ENCODE measurements around the gene LRRC4C. TPM values are rescaled to one million over a fixed set of nuclear protein-coding genes. Genes with fewer than 3 reads are reported as not detected.

LRRC4C gene
- total RNA-seq, 2 donors from 2014 or later = 1.3 TPM; not detected in 1

DNA sequence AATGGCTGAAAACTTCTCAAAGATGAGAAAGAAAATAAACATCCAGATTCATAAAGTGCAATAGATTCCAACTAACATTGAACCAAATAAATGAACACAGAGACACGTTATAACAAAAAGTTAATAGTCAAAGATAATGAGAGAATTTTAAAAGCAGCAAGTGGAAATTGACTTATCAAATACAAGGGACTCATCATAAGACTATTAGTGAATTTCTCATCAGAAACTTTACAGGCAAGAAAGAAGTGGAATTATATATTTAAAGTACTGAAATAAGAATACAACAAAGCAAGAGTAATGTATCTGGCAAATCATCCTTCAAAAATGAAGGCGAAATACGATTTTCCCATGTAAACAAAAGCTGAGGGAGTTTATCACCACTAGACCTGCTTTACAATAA lies 852.7 kb downstream of the LRRC4C start:
- 57 to 66% methylated on average over 3 of the region's 3 CpGs for WGBS, 2 donors
- H3K4me3 ChIP-seq = no peak overlapping the region
- TF ChIP-seq, protein P1, sequence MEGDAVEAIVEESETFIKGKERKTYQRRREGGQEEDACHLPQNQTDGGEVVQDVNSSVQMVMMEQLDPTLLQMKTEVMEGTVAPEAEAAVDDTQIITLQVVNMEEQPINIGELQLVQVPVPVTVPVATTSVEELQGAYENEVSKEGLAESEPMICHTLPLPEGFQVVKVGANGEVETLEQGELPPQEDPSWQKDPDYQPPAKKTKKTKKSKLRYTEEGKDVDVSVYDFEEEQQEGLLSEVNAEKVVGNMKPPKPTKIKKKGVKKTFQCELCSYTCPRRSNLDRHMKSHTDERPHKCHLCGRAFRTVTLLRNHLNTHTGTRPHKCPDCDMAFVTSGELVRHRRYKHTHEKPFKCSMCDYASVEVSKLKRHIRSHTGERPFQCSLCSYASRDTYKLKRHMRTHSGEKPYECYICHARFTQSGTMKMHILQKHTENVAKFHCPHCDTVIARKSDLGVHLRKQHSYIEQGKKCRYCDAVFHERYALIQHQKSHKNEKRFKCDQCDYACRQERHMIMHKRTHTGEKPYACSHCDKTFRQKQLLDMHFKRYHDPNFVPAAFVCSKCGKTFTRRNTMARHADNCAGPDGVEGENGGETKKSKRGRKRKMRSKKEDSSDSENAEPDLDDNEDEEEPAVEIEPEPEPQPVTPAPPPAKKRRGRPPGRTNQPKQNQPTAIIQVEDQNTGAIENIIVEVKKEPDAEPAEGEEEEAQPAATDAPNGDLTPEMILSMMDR (IDR thresholded peaks at IDR 0.05) = no peak
- TF ChIP-seq POLR2A (IDR thresholded peaks at IDR 0.05) = no peak
- intact Hi-C loops (cut with DNase I) = no loop called here
- no peaks in the 10 kb centered on the region for H3K4me1 ChIP-seq
- H3K9me3 ChIP-seq = peaks cover 0 to 14% (median 0%) of the 10 kb centered on the region in 3 donors
- no peaks in the 10 kb centered on the region for H3K27me3 ChIP-seq
- DNase-seq = no peak
- H3K27ac ChIP-seq = no peak overlapping the region
- ATAC-seq = no peak
- no peaks in the 10 kb centered on the region for H3K36me3 ChIP-seq (replicated peaks in 1 of 2; ENCODE audit: insufficient read depth in 1 of 2, low read depth in 2 of 2)

DNA sequence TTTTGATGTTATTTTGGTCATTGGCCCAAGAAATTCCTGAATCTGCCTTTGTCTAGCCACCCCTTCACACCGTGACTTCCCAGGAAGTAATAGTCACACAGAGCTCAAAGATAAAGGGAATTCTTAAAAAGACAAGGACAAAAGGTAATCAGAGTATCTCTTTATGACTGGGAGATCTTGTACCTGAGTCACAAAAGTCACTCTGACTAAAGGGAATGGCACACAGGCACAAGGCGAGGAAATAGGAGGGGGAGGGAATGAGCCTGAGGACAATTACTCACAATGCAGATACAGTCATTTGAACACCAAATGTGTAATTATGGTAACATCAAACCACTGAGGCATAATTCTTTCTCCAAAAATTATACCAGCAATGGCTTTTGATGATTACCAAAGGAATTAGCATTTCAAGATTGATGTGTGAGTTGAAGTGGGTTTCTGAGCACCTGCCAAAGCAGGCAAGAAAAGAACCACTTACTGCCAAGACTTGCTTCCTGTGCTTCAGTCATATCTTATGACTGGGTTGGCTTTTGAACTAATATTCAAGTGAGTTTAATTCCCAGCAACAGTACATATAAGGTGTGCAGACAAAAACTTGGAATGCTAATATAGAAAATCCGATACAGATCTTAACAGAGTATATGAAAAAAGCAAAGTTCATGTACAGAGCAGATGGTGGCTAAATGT lies 856.4 kb downstream of the LRRC4C start:
- no peaks in the 10 kb centered on the region for H3K4me1 ChIP-seq
- no peak for DNase-seq
- intact Hi-C loops (cut with DNase I) = no loop called here
- peaks cover 0 to 14% (median 0%) of the 10 kb centered on the region in 3 donors for H3K9me3 ChIP-seq
- TF ChIP-seq POLR2A (IDR thresholded peaks at IDR 0.05) = no peak
- TF ChIP-seq, protein P1 (IDR thresholded peaks at IDR 0.05) = no peak
- H3K4me3 ChIP-seq = no peak overlapping the region
- H3K27ac ChIP-seq = no peak overlapping the region
- ATAC-seq = no peak
- H3K36me3 ChIP-seq (replicated peaks in 1 of 2; ENCODE audit: insufficient read depth in 1 of 2, low read depth in 2 of 2) = no peaks in the 10 kb centered on the region
- H3K27me3 ChIP-seq = no peaks in the 10 kb centered on the region
- 51 to 52% methylated on average over 3 of the region's 3 CpGs for WGBS, 2 donors

DNA sequence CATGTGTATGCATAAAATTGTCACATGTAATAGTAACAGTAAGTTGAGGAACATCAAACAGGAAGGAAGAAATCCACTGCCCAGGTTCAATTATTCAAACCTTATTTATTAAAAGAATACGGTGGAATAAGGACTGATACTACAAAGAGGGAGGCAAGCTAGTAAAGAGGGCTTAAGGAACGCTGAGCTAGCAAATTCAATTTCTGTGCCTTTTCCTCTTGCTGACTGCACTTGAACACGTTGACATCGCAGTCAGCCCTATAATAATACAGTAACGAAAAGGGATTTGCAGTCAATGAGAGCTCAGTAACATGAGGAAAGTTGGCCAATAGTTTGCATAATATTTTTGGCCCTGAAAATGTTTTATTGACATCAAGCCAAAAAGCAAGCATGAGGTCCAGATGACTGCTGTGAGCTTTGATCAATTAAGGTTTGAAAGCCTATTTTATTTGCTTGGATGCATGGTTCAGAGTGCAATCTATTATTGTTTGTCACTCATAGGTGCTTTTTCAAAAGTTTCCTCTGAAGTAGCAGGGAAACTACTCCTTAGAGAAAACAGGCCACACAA lies 861.8 kb downstream of the LRRC4C start:
- Histone ChIP-seq H3K27me3 (no peaks in the 10 kb centered on the region), H3K9me3 (no peaks in the 10 kb centered on the region), H3K4me3 (no peak overlapping the region), H3K4me1 (no peaks in the 10 kb centered on the region), H3K36me3 (replicated peaks in 1 of 2; ENCODE audit: insufficient read depth in 1 of 2, low read depth in 2 of 2) (no peaks in the 10 kb centered on the region), H3K27ac (no peak overlapping the region)
- no peak for ATAC-seq
- WGBS, 2 donors = 55 to 65% methylated on average over 5 of the region's 5 CpGs
- no peak for DNase-seq
- intact Hi-C loops (cut with DNase I) = no loop called here
- TF ChIP-seq, protein P1 (IDR thresholded peaks at IDR 0.05) = no peak
- no peak for TF ChIP-seq POLR2A (IDR thresholded peaks at IDR 0.05)

DNA sequence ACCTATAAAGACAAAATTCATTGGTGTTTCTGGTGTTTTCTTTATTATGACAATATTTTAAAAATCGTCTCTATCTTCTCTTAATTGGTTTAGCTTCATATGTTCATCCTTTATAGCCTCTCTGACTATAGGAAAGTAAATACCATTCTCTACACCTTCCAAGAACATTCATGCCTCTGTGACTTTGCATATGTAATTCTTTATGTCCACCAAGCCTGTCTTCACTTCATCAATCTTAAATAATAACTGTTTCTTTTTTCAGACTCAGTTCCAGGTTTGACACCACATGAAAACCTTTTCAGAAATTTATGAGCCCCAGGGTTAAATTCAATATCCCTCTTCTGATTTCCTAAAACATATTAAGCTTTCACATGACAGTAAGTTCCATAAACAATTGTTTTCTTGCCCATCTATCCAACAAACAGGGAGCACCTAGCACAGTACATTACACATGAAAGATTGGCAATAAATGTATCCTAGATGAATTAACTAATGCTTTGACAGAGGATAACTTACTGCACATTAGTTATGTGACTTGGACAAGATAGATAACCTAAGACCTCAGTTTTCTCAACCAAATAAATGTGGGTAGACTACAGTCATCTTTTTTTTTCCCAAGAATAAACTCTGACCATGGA lies 886.1 kb downstream of the LRRC4C start:
- intact Hi-C loops (cut with DNase I) = no loop called here
- TF ChIP-seq POLR2A (IDR thresholded peaks at IDR 0.05) = no peak
- TF ChIP-seq, protein P1 (IDR thresholded peaks at IDR 0.05) = no peak
- ATAC-seq (no peak), DNase-seq (no peak)
- Histone ChIP-seq H3K36me3 (replicated peaks in 1 of 2; ENCODE audit: insufficient read depth in 1 of 2, low read depth in 2 of 2) (no peaks in the 10 kb centered on the region), H3K9me3 (peaks cover 0 to 4% (median 0%) of the 10 kb centered on the region in 3 donors), H3K4me3 (no peak overlapping the region), H3K27ac (no peak overlapping the region), H3K27me3 (no peaks in the 10 kb centered on the region), H3K4me1 (no peaks in the 10 kb centered on the region)
- 13 to 29% methylated on average over 1 of the region's 1 CpG for WGBS, 2 donors
